Stimulated activated CD8-positive, alpha-beta memory T cell treated with anti-CD3 and anti-CD28 coated beads, Interleukin-12 subunit alpha, Interleukin-12 subunit beta, amount 100 ng/mL, for 4 hours (primary cell): ENCODE data around the gene IL6ST.
"Not testable (repeated sequence)": the region's sequence is repeated elsewhere in the genome, so short reads cannot be mapped to it uniquely, and the experiment has no call there.

Experiments
- DNase-seq: peaks from one replicate; pipeline ENCODE4 v3.0.0-alpha.2; 2020; ENCODE audit warnings: low read depth

The IL6ST gene

DNA sequence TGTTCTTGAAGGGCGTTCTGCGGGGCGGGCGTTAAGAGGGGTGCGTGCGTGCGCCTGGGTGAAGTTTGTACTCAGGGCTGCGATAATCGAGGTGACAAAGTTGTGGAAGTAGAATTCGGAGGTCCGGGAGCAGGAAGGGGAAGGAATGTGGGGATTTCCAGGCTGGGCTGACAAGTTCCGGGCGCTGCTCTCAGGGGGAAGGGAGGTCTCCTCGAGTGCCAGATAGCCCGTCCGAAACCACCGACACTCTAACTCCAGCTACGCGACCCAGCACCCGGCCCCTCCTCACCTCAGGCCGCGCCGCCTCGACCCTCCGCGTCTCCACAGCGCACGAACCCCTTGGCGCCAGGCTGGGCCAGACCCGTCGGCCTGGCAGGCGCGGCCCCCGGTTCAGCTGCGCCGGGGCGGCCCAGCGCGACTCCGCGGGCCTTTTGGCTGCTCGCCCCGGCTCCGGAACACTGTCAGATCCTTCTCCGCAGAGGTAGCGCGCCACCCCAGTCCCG, at the start of gene IL6ST:
Gene IL6ST (minus strand): TSS at position 469 of the 503 bp plus-strand sequence. CDS start 18,685 bp downstream, outside the sequence.
- DNase-seq, result no peak

DNA sequence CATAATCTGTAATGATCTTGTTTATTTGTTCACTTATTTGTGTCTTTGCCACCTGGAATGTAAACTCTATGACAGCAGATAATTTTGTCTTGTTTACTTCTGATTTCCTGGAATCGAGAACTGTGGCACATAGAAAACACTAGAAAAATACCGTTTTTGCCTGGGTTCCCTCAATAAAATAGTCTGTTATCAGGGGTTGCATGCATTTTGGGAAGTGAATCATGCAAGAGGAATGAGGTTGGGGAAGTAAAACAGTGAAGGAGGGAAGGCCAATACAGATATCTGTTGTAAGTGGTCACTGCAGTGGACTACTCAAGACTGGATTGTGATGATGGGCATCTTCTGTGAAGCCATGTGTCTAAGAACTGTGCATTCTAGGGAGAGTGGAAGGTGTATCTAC, 45.2 kb upstream of the IL6ST start:
- DNase-seq, result no peak

DNA sequence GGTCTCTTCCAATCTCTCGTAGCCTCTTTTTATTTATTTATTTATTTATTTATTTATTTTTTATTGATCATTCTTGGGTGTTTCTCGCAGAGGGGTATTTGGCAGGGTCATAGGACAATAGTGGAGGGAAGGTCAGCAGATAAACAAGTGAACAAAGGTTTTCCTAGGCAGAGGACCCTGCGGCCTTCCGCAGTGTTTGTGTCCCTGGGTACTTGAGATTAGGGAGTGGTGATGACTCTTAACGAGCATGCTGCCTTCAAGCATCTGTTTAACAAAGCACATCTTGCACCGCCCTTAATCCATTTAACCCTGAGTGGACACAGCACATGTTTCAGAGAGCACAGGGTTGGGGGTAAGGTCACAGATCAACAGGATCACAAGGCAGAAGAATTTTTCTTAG, 43.4 kb upstream of the IL6ST start:
- DNase-seq, result not testable (repeated sequence)

DNA sequence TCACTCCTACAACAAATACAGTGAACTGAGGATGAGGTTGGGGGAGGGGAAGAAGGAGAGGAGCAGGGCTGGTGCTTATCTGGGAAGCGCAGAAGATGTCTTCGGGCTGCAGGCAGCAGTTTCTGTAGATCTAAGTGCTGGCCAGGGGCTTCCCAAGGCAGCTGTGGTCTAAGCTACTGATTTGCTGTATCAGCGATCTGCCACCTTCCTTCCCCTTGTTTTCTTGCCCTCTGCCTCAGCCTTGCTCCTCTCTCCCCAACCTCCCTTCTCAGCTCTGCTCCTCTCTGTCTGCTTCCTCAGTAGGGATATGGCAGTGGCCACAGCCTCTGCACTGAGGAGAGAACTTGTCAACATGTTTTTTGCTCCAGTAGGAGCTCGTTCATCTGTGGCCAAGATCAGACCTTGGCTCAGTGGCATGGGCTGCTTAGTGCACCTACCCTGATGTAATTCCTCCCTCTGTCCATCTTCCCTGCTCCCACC, 42.8 kb upstream of the IL6ST start:
- no peak for DNase-seq

DNA sequence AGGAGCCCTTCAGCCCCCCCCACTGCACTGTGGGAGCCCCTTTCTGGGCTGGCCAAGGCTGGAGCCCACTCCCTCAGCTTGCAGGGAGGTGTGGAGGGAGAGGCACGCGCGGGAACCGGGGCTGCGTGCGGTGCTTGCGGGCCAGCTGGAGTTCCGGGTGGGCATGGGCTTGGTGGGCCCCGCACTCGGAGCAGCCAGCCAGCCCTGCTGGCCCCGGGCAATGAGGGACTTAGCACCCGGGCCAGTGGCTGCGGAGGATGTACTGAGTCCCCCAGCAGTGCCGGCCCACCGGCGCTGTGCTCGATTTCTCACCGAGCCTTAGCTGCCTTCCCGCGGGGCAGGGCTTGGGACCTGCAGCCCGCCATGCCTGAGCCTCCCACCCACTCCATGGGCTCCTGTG, 40.6 kb upstream of the IL6ST start:
- not testable (repeated sequence) for DNase-seq

DNA sequence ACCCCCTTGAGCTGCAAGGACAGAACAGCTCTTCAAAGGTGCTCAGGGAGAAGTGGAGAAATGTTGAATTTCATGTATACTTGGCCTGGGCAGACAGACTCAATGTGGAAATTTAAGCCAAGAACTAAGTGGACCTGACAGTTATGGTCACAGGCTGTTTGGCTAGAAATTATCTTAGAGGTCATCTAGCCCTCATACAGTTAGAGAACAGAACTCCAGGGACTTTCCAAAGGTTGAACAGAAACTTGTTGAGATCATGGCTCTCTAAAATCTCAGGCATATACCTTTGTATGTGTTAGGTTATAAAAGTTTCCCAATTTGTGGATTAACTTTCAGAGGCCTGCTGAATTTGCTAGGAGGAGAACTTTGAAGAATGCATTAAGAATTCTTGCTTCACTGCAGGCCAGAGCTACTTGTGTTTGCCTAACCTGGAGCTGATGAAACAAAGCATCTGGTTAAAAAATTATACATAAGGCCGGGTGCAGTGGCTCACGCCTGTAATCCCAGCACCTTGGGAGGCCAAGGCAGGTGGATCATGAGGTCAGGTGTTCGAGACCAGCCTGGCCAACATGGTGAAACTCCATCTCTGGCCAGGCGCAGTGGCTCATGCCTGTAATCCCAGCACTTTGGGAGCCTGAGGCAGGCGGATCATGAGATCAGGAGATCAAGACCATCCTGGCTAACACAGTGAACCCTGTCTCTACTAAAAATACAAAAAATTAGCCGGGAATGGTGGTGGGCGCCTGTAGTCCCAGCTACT, 35.3 kb upstream of the IL6ST start:
- not testable (repeated sequence) for DNase-seq

DNA sequence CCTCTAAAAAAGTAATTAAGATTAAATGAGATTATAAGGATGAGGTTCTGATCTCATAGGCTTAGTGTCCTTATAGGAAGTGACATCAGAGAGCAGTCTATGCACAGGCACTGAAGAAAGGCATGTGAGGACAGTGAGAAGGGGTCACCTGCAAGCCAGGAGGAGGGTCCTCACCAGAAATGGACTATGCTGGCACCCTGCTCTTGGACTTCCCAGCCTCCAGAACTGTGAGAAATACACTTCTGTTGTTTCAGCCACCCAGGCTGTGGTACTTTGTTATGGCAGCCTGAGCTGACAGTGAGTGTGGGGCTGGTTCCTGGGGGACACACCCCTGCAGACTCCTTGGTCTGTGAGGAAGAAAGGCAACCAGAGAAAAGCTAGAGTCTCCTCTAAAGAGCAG, 34.7 kb upstream of the IL6ST start:
- no peak for DNase-seq

DNA sequence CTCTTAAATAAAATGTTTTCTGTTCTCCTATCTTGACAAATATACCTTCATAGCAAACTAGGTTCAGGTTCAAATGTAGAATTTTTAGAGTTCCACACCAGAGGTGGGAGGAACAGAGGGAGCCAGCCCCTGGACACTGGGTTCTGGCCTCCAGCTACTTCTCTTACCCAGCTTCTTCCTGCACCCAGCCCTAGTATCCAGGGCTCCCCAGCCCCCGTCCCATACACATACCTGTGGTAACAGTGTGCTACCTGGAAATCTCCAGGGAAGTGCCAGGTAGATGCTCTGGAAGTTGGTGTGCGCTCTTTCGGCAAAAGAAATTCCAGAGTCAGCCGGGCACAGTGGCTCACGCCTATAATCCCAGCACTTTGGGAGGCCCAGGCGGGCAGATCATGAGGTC, 33.9 kb upstream of the IL6ST start:
- DNase-seq, result no peak

DNA sequence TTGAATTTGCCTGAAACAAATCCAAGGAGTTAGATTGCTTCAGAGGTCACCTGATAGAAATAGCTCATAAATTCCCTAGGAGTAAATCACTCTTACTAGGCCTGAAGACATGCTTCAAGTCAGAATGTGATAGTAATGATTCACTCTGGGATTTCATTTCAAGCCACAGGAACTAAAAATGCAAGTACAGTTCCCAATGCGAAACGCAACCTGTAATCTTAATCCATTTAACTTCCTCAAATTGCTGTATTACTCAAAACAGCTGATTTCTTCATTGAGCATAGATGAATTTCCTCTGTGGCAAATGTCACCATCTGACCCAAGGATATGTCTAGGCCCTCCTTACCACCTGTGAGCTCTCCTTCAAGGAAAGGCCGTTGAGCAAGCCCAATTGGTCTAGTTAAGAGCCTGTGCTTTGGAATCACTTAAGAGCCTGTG, 32.1 kb upstream of the IL6ST start:
- DNase-seq, result no peak

DNA sequence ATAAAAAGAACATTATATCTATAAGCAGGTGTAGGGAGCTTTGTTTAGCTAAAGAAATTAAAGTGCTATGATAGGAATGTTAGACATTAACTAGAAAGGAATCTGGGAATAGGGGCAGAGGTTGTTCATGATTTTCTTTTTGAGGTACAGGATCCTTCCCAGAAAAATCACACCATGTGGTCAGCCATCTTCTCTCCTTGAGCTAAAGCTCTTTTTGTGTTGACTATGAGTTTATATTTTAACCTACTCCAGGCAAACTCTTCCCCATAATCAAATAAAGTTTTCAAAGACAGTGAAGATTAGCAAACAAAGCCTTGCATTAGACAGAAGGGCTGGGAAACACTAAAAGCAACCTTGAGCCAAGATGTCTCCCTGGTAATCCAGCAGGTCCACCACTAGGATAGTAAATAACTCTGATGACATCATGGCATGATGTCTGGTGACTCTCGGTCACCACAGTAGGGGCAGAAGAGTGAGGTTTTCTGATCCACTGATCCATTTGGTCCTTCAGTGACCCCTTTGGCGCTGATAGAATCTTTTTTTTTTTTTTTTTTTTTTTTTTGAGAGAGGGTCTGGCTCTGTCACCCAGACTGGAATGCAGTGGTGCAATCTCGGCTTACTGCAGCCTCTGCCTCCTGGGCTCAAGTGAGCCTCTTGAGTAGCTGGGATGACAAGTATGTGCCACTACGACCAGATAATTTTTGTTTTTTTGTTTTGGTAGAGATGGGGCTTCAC, 30.6 kb upstream of the IL6ST start:
- no peak for DNase-seq

DNA sequence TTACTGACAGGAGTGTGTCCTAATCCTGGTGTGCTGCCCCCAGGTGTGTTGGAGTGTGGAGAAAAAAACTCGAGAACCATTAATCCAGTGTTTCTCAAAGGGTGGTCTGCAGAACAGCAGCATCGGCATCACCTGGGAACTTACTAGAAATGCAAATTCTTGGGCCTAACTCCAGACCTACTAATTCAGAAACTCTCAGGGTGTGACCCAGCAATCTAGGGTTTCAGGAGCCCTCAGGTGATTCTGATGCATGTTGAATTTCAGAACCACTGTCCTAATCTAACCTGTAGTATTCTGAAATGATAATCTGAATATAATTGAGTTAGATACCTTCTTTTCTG, 30.0 kb upstream of the IL6ST start:
- DNase-seq, result no peak

DNA sequence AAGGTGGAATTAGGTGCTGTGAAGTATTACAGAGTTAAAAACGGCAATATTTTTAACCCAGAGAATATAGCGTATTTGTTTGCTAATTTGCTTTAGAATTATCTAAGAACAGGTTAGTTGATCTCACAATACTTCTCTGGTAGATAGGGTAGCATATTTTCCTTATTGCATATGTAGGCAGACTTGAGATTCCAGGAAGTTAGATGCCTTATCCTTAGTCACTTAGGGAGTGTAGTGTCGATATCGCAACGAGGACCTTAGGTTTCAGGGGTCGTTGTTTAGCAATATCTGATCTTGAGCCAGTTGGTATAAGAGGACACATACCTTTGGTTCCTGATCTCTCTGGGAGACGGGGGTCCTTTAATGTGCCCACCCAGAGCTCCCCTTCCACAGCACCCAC, 28.5 kb upstream of the IL6ST start:
- no peak for DNase-seq

DNA sequence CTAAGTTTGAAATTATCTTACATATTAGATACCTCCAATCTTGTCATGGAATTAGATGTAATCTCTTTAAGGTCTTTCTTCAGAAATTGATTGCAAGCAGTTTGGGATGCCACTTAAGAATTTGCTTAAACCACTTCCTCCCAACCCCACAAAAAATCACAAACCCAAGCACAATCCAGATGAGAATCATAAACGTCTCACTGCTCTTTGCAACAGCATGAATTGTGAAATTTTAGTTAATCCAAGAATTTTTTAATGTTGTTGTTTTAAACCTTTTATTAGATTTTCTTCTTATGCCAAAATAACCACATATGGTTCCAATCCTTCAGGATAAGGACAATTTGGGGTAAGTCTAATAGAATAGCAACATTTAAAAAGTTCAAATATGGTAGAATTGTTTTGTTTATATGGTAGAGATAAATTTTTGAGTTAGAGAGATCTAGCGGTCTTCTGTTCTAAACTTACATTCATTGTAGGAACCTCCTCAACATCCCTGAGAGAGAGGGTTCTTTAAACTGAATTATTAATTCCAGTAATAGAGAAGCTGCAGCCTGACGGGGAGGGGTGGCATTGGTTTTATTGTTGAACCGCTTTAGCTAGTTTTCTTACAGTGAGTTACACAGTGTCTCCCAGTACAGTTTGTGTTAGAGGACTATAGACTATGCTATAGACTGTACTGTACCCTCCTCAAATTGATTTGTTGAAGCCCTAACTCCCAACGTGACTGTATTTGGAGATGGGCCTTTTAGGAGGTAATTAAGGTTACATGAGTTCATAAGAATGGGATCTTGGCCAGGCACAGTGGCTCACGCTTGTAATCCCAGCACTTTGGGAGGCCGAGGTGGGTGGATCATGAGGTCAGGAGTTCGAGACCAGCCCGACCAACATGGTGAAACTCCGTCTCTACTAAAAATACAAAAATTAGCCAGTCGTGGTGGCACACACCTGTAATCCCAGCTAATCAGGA, 24.8 kb upstream of the IL6ST start:
- no peak for DNase-seq

DNA sequence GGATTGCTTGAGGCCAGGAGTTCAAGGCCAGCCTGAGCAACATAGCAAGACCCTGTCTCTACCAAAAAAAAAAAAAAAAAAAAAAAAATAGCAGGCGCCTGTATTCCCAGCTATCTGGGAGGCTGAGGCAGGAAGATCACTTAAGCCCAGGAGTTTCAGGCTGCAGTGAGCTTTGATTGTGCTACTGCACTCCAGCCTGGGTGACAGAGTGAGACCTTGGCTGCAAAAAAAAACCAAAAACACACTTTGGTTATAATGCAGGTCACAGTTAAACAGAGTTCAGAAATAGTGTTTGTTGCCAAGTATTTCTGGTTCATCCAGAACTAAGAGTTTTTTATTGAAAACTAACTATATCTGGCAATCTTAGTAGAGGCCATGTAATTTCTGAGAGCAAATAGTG, 24.1 kb upstream of the IL6ST start:
- DNase-seq, result no peak

DNA sequence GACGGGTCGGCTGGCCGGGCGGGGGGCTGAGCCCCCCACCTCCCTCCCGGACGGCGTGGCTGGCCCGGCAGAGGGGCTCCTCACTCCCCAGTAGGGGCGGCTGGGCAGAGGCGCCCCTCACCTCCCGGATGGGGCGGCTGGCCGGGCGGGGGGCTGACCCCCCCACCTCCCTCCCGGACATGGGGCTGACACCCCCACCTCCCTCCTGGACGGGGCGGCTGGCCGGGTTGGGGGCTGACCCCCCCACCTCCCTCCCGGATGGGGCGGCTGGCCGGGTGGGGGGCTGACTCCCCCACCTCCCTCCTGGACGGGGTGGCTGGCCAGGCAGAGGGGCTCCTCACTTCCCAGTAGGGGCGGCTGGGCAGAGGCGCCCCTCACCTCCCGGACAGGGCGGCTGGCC, 19.9 kb upstream of the IL6ST start:
- DNase-seq, result not testable (repeated sequence)

DNA sequence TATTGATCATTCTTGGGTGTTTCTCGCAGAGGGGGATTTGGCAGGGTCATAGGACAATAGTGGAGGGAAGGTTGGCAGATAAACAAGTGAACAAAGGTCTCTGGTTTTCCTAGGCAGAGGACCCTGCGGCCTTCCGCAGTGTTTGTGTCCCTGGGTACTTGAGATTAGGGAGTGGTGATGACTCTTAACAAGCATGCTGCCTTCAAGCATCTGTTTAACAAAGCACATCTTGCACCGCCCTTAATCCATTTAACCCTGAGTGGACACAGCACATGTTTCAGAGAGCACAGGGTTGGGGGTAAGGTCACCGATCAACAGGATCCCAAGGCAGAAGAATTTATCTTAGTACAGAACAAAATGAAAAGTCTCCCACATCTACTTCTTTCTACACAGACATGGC, 19.2 kb upstream of the IL6ST start:
- DNase-seq, result not testable (repeated sequence)

DNA sequence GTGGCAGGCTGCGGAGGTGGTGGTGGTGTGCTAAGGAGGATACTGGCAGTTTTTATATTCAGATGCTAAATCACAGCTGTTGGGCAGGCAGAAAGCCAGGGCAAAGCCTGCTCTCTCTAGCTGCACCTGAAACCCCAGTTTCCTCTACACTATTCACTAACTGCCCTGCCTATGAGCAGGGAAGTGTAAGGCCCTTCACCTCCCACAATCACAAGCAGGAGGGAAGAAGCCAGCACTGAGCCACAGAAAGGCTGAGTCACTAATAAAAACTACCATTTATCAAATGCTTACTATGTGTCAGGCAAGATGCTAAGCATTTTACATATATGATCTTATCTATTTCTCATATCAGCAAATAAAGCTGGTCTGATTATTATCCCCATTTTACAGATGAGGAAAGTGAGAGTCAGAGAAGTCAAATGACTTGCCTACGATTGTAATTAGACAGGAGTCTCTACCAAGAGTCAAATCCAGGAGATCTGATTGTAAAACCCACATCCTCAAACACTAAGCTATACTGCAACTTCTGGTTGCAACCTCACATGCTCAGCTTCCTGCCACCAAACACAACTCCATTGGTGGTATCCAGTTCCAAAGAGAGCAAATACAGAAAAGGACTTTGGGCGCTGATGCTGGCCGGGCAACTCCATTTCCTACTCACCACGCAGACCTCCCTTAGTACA, 17.7 kb upstream of the IL6ST start:
- no peak for DNase-seq

DNA sequence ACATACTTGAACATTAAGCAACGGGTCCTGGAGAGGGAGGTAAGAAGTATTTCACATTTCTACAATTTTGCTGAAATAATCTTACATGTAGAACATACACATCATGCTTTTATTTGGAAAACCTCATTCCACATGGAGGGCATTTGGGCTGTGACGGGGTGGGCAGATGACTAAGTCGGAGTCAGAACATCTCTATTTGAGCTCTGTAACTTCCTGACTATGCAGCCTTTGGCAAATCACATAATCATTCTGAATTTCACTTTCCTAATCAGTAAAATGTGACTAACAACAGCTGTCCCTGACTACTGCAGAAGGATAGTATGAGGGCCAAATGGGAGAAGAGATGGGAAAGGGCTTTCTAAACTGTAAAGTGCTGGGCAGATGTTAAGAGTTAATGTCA, 17.1 kb upstream of the IL6ST start:
- no peak for DNase-seq

DNA sequence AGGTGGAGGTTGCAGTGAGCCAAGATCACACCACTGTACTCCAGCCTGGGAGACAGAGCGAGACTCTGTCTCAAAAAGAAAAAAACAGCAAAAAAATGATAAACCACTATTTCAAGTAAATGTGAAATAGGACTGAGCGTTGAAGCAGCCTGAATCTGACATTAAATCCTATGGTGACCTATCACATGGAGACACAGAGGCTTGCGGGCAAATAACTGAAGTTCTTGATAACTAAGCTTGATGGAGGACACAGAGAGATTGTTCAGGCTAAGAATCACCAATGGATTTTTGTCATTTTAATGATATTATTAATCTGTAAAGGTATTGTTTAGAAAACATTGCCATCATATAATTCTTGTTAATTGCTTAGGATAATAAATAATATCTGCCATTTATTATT, 15.7 kb upstream of the IL6ST start:
- no peak for DNase-seq

DNA sequence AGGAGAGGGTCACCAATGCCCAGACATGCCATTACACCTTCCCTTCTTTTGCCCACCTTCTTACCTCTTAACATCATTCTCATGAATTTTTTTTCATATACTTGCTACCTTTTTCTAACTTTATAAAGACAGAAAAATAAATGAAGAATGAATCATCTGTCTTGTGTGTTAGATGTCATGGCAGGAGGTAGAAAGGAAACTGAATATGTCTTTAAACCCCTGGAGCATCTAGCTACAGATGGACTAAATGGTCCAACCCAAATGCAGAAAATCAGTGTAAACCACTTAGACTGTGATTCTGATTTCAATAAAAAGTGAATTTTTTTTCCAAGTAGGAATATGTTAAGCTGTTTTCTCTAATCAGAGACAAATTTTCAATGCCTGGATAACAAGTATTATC, 11.8 kb upstream of the IL6ST start:
- no peak for DNase-seq

DNA sequence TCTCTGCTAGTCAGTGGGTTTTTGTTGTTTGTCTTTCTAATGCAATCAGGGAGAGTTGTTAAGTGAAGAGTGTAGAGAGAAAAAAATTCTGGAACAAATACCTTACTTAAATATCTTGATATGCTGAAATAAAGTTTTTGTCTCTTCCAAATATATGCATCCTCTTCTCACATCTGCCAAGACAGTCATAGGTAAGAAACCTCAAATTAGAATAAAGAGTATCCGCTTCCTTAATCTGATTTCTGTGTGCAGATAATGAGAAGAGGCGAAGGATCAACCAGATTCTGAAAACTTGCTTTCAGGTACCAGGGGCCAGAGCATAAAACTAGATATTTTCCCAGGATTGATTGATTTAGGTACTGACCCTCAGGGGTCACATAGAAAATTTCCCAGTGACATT, 11.3 kb upstream of the IL6ST start:
- no peak for DNase-seq

DNA sequence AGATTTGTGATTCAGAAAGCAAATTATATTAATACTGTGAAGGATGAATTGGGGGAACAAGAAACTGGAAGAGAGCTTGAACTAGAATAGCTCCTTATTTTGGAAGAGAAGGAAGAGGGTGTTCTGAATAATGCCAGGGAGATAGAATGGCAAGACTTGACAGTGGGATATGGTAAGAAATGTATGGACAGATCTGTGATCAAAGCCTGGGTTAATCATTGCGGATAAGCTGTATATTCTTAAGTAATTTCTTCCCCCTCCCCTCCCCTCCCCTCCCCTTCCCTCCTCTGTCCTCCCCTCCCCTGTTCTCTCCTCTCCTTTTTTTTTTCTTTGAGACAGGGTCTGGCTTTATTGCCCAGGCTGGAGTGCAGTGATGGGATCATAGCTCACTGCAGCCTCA, 10.1 kb upstream of the IL6ST start:
- no peak for DNase-seq
